Breast epithelium (tissue), 4 donors: ENCODE results near the gene CHKB. TPM values are rescaled to one million over a fixed set of nuclear protein-coding genes. Genes with fewer than 3 reads are reported as not detected.

Source experiments
- DNase-seq, 2 donors: peaks; one replicate each; pipeline ENCODE4 v3.0.0-alpha.2; 2019; ENCODE audit warnings: low spot score in 2 of 2
- H3K27ac ChIP-seq, 2 donors: fragments of 200-600 bp; sonication (generic) in 1 of 2; one replicate each; pipeline ENCODE4 v1.5.1; 2016 to 2019; ENCODE audit warnings: mild to moderate bottlenecking in 1 of 2
- H3K27me3 ChIP-seq, 2 donors: fragments of 200-600 bp; sonication (generic) in 1 of 2; one replicate each; pipeline versions ENCODE4 v1.5.1 to v1.6.0; 2017 to 2019; ENCODE audit warnings: control low read depth in 1 of 2, mild to moderate bottlenecking in 1 of 2
- H3K36me3 ChIP-seq: fragments of 200-600 bp; one replicate; pipeline ENCODE4 v1.5.1; 2019
- H3K4me1 ChIP-seq, 2 donors: fragments of 200-600 bp; sonication (generic); one replicate each; pipeline ENCODE4 v1.5.1; 2016 to 2019; ENCODE audit warnings: control low read depth in 1 of 2
- H3K4me3 ChIP-seq, 3 donors: fragments of 200-600 bp; sonication (generic); 1 replicate in 2 of 3; 2 replicates in 1 of 3; pipeline ENCODE4 v1.5.1; 2016 to 2019; ENCODE audit warnings: mild to moderate bottlenecking in 3 of 3, moderate library complexity in 2 of 3
- H3K9me3 ChIP-seq, 2 donors: fragments of 200-600 bp; sonication (generic) in 1 of 2; one replicate each; pipeline ENCODE4 v1.5.1; 2016 to 2019; ENCODE audit warnings: control low read depth in 1 of 2
- POLR2A ChIP-seq: fragments of 450-650 bp; IDR thresholded peaks from one replicate; pipeline ENCODE4 v1.6.1; 2016; ENCODE audit warnings: antibody characterized with exemption, mild to moderate bottlenecking, moderate library complexity
- POLR2AphosphoS5 ChIP-seq, 3 donors: sonication (generic); formaldehyde crosslinking; IDR thresholded peaks; one replicate each; pipeline ENCODE4 v1.6.1; 2017; ENCODE audit warnings: antibody characterized with exemption in 3 of 3
- intact Hi-C: fragments of 100-400 bp; cut with DNase I; formaldehyde crosslinking; loops from one replicate; pipeline ENCODE4 v1.15.1; 2023; ENCODE audit warnings: low total_unique reads
- total RNA-seq, 3 donors: library from RNA; depleted of rRNA; stranded (reverse); fragments of >200 nt; gene quantifications; one replicate each; pipeline ENCODE4 v1.1.0, GENCODE V29; 2016
- TF ChIP-seq, protein P1 (sequence below), 3 donors: fragments of 450-650 bp; IDR thresholded peaks; one replicate each; pipeline ENCODE4 v1.5.1; 2016 to 2017; ENCODE audit warnings: antibody characterized with exemption in 3 of 3, mild to moderate bottlenecking in 3 of 3, moderate library complexity in 3 of 3

The CHKB gene
- total RNA-seq, 3 donors from 2014 or later = 53.9 to 77.6 (median 71.4) TPM

- DNase-seq = no peak
- H3K9me3 ChIP-seq = no peaks in the 10 kb centered on the region
- no peaks in the 10 kb centered on the region for H3K27me3 ChIP-seq
- H3K27ac ChIP-seq = no peak overlapping the region
- TF ChIP-seq POLR2AphosphoS5 (IDR thresholded peaks at IDR 0.05) (no peak), POLR2A (no peak)
- TF ChIP-seq, protein P1, sequence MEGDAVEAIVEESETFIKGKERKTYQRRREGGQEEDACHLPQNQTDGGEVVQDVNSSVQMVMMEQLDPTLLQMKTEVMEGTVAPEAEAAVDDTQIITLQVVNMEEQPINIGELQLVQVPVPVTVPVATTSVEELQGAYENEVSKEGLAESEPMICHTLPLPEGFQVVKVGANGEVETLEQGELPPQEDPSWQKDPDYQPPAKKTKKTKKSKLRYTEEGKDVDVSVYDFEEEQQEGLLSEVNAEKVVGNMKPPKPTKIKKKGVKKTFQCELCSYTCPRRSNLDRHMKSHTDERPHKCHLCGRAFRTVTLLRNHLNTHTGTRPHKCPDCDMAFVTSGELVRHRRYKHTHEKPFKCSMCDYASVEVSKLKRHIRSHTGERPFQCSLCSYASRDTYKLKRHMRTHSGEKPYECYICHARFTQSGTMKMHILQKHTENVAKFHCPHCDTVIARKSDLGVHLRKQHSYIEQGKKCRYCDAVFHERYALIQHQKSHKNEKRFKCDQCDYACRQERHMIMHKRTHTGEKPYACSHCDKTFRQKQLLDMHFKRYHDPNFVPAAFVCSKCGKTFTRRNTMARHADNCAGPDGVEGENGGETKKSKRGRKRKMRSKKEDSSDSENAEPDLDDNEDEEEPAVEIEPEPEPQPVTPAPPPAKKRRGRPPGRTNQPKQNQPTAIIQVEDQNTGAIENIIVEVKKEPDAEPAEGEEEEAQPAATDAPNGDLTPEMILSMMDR (IDR thresholded peaks at IDR 0.05) = no peak
- H3K4me3 ChIP-seq = no peak overlapping the region
- peaks cover 0 to 8% of the 10 kb centered on the region in 2 donors for H3K4me1 ChIP-seq
- intact Hi-C loops = no loop called here
- H3K36me3 ChIP-seq = no peaks in the 10 kb centered on the region
These were observed 5.0 kb downstream of the CHKB start for GRCh38 chr22:50577697-50577986.

DNA sequence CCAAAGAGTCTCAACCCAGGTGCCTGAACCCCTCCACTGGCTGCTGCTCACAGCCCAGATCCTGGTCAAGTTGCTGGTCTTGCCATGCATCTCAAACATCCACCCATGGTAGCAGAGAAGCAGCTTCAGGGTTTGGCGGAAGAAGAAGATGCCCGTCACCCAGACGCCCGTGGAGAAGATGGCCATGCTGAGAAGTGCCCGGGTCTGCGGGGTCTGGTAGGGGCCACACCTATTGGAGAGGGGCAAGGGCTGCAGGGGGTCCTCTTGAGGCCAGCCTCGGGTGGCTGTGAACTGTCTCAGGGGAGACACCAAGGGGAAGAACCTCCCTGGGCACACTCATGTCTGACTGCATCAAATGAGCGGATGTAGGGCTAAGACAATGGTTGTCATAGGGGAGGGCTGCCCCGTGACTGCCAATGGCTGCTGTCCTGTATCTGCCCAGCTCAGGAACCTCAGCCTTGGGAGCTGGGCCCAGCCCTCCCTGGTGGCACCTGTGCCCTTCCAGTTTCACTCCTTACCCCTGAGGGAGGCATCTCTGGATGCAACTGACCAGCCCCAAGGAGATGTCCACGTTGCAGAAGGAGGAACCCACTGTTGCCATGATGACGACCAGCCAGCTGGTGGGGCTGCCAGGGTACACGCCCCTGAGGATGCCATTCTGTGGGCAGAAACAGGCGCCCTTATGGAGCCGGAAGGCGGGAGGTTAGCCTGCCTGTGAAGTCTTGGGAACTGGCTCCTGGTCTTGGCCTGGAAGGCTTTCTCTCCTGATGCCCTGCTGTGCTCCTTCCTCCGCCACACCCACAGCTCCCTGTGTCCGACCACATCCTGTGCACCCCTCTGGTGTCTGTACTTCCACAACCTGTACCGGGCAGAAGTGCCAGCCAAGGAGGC lies 5.6 kb downstream of the CHKB start:
- TF ChIP-seq, protein P1 (IDR thresholded peaks at IDR 0.05) = no peak
- TF ChIP-seq POLR2AphosphoS5 (IDR thresholded peaks at IDR 0.05) = no peak
- no peak for TF ChIP-seq POLR2A
- no peaks in the 10 kb centered on the region for H3K27me3 ChIP-seq
- no peaks in the 10 kb centered on the region for H3K36me3 ChIP-seq
- intact Hi-C loops = no loop called here
- no peak overlapping the region for H3K4me3 ChIP-seq
- no peak for DNase-seq
- no peak overlapping the region for H3K27ac ChIP-seq
- no peaks in the 10 kb centered on the region for H3K9me3 ChIP-seq
- H3K4me1 ChIP-seq = peaks cover 0 to 8% of the 10 kb centered on the region in 2 donors

DNA sequence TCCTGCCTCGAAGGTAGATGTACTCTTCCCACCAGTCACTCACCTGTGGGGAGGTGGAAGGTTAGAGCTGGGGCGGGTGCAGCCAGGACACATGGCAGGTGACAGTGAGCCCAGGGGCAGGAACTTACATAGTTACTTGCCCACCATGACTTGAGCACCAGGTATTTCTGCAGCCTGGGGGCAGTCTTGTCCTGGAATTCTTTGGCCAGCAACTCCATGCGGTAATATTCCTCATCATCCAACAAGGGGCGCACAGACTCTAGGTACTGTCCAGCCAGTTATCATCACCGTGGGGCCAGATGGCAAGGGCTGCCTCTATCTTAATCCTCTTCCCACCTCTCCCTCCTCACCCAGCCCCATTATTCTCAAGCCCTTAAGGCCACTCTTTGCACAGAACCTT lies 6.6 kb downstream of the CHKB start:
- peaks cover 5% of the 10 kb centered on the region for H3K36me3 ChIP-seq
- H3K4me3 ChIP-seq = no peak overlapping the region
- intact Hi-C loops = no loop called here
- no peak for DNase-seq
- no peaks in the 10 kb centered on the region for H3K4me1 ChIP-seq
- no peaks in the 10 kb centered on the region for H3K9me3 ChIP-seq
- no peak overlapping the region for H3K27ac ChIP-seq
- H3K27me3 ChIP-seq = no peaks in the 10 kb centered on the region
- TF ChIP-seq, protein P1 (IDR thresholded peaks at IDR 0.05) = no peak
- TF ChIP-seq POLR2AphosphoS5 (IDR thresholded peaks at IDR 0.05) (no peak), POLR2A (no peak)

DNA sequence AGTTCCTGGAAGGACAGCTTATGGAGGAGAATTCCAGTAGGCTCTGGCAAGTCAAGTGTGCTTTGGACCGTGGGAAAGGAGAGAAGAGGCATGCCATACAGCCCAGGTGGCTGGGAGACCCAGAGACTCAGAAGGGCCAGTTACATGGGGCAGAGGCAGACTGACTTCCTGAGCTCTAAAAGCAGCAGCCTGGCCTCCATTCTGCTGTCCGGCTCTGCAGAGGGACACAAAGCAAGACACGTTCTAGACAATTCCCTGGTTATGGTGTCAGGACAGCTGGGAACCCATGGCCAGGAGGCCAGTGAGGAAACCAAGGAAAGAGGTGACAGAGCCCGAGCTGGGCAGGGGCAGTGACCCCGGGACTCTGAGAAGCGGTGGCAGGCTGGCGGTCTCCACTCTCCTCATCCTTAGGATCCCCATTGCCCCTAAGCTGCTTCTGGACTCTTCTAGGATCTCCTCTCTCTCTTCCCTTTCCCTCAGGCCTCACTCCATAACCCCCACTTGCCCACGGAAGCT lies 7.2 kb downstream of the CHKB start:
- intact Hi-C loops = no loop called here
- H3K4me1 ChIP-seq = no peaks in the 10 kb centered on the region
- H3K36me3 ChIP-seq = peaks cover 10% of the 10 kb centered on the region
- no peaks in the 10 kb centered on the region for H3K9me3 ChIP-seq
- no peak overlapping the region for H3K27ac ChIP-seq
- no peaks in the 10 kb centered on the region for H3K27me3 ChIP-seq
- no peak overlapping the region for H3K4me3 ChIP-seq
- TF ChIP-seq POLR2A (no peak), POLR2AphosphoS5 (IDR thresholded peaks at IDR 0.05) (no peak)
- DNase-seq = no peak

GRCh38 chr22:50574383-50574755 lies 8.3 kb downstream of the CHKB start:
- TF ChIP-seq POLR2AphosphoS5 (IDR thresholded peaks at IDR 0.05) (no peak), POLR2A (no peak)
- TF ChIP-seq, protein P1 (IDR thresholded peaks at IDR 0.05) = no peak
- Histone ChIP-seq H3K36me3 (peaks cover 11% of the 10 kb centered on the region), H3K27ac (no peak overlapping the region), H3K27me3 (no peaks in the 10 kb centered on the region), H3K4me3 (no peak overlapping the region), H3K4me1 (no peaks in the 10 kb centered on the region), H3K9me3 (no peaks in the 10 kb centered on the region)
- DNase-seq = no peak
- intact Hi-C loops = no loop called here
